Calu3 (cell line): ENCODE data around the gene PTGFRN. TPM values are rescaled to one million over a fixed set of nuclear protein-coding genes. Genes with fewer than 3 reads are reported as not detected.

Experiments
- BruUV-seq: library from RNA; stranded (reverse); fragments of 400-500 nt; replicated peaks from 2 replicates; lab custom pipeline; 2021; lab: Mats Ljungman, UMichigan
- CTCF ChIA-PET: fragments of 300-600 bp; sonication (Branson Sonifier 250); formaldehyde crosslinking; loops from one replicate; lab custom pipeline; 2022; ENCODE audit warnings: antibody characterized with exemption; lab: Charles Lee
- DNase-seq: peaks from one replicate; pipeline ENCODE4 v3.0.0; 2022
- H3K27ac Mint-ChIP-seq: one replicate; pipeline ENCODE4 v1.8.0; 2022; ENCODE audit warnings: mixed read lengths; ENCODE audit not compliant: unreplicated experiment
- H3K27me3 Mint-ChIP-seq: one replicate; pipeline ENCODE4 v1.8.0; 2022; ENCODE audit warnings: mixed read lengths; ENCODE audit not compliant: unreplicated experiment
- H3K36me3 Mint-ChIP-seq: one replicate; pipeline ENCODE4 v1.8.0; 2022; ENCODE audit warnings: mild to moderate bottlenecking, moderate library complexity, mixed read lengths; ENCODE audit not compliant: insufficient read depth, unreplicated experiment
- H3K4me1 Mint-ChIP-seq: one replicate; pipeline ENCODE4 v1.8.0; 2022; ENCODE audit warnings: mild to moderate bottlenecking, low read depth, mixed read lengths; ENCODE audit not compliant: unreplicated experiment
- H3K4me3 Mint-ChIP-seq: one replicate; pipeline ENCODE4 v1.8.0; 2022; ENCODE audit warnings: mild to moderate bottlenecking, low read depth, moderate library complexity, mixed read lengths; ENCODE audit not compliant: unreplicated experiment
- H3K9me3 Mint-ChIP-seq: one replicate; pipeline ENCODE4 v1.8.0; 2022; ENCODE audit warnings: low read depth, mixed read lengths; ENCODE audit not compliant: unreplicated experiment
- CTCF ChIP-seq: fragments of 200-600 bp; IDR thresholded peaks from one replicate; pipeline ENCODE4 v1.8.0; 2022; ENCODE audit warnings: antibody characterized with exemption; ENCODE audit not compliant: unreplicated experiment
- intact Hi-C: fragments of 100-400 bp; cut with micrococcal nuclease; formaldehyde crosslinking; loops from one replicate; pipeline ENCODE4 v1.10.0; 2022; ENCODE audit not compliant: unreplicated experiment
- total RNA-seq: library from RNA; stranded (reverse); gene quantifications from 2 replicates; pipeline ENCODE4 v1.2.3, GENCODE V29; 2022

The PTGFRN gene
- total RNA-seq, 1 experiment from 2014 or later = 44.6 TPM

- DNase-seq = no peak
- Mint-ChIP-seq H3K4me1 (no peaks in the 10 kb centered on the region), H3K36me3 (no peaks in the 10 kb centered on the region), H3K4me3 (no peak overlapping the region), H3K27me3 (no peaks in the 10 kb centered on the region), H3K27ac (no peak overlapping the region), H3K9me3 (no peaks in the 10 kb centered on the region)
- CTCF ChIA-PET = no interaction called here
- no peak for TF ChIP-seq CTCF
- intact Hi-C loops = no loop called here
- BruUV-seq = no TSS peak
Measured at GRCh38 chr1:116982319-116983004, 72.7 kb downstream of the PTGFRN start.

GRCh38 chr1:116983112-116983511 lies 73.4 kb downstream of the PTGFRN start:
- no peaks in the 10 kb centered on the region for H3K36me3 Mint-ChIP-seq
- CTCF ChIA-PET = interaction anchor here (0.7 kb wide), 1 partner anchor 9 kb away, joined by 4 read pairs; no protein-coding TSS in a partner anchor
- BruUV-seq = no TSS peak
- H3K27me3 Mint-ChIP-seq = no peaks in the 10 kb centered on the region
- H3K27ac Mint-ChIP-seq = no peak overlapping the region
- H3K4me3 Mint-ChIP-seq = no peak overlapping the region
- no peak for DNase-seq
- no peaks in the 10 kb centered on the region for H3K4me1 Mint-ChIP-seq
- no peaks in the 10 kb centered on the region for H3K9me3 Mint-ChIP-seq
- intact Hi-C loops = no loop called here
- no peak for TF ChIP-seq CTCF

- Mint-ChIP-seq H3K4me1 (no peaks in the 10 kb centered on the region), H3K4me3 (no peak overlapping the region), H3K9me3 (no peaks in the 10 kb centered on the region), H3K27ac (no peak overlapping the region), H3K36me3 (no peaks in the 10 kb centered on the region), H3K27me3 (no peaks in the 10 kb centered on the region)
- CTCF ChIA-PET = interaction anchor here (0.7 kb wide), 1 partner anchor 8 kb away, joined by 4 read pairs; no protein-coding TSS in a partner anchor
- TF ChIP-seq CTCF = no peak
- BruUV-seq = no TSS peak
- DNase-seq = no peak
- intact Hi-C loops = no loop called here
Measured at GRCh38 chr1:116983678-116984077, 74.0 kb downstream of the PTGFRN start.

- Mint-ChIP-seq H3K4me1 (no peaks in the 10 kb centered on the region), H3K27ac (no peak overlapping the region), H3K36me3 (no peaks in the 10 kb centered on the region), H3K27me3 (no peaks in the 10 kb centered on the region), H3K9me3 (no peaks in the 10 kb centered on the region), H3K4me3 (no peak overlapping the region)
- CTCF ChIA-PET = no interaction called here
- no TSS peak for BruUV-seq
- intact Hi-C loops = no loop called here
- TF ChIP-seq CTCF = no peak
- DNase-seq = no peak
Measured at GRCh38 chr1:116984406-116985160, 74.9 kb downstream of the PTGFRN start.
